Astrocyte of the cerebellum (primary cell): Measurements from ENCODE around the gene RTN4.

Source experiments
- DNase-seq: peaks from one replicate; pipeline ENCODE4 v3.0.0-alpha.2; 2011; ENCODE audit warnings: low read depth
- H3K4me3 ChIP-seq: 2 replicates; pipeline ENCODE4 v1.5.1; 2011; ENCODE audit warnings: mild to moderate bottlenecking, low read depth, low read length, moderate library complexity
- CTCF ChIP-seq: IDR thresholded peaks from 2 replicates; pipeline ENCODE4 v1.5.1; 2012; ENCODE audit warnings: low read length, low read depth, moderate library complexity, mild to moderate bottlenecking; ENCODE audit errors: missing control alignments
- in situ Hi-C: cut with HindIII; loops from 2 replicates; pipeline ENCODE4 v1.10.0; 2017; ENCODE audit warnings: low sequenced_read_pairs

RTN4 gene

GRCh38 chr2:55011831-55012671 lies 38.2 kb downstream of the RTN4 start:
- no peak overlapping the region for H3K4me3 ChIP-seq
- DNase-seq, result no peak
- TF ChIP-seq CTCF, result no peak
- in situ Hi-C loops, result no loop called here

- in situ Hi-C loops, result no loop called here
- no peak for DNase-seq
- no peak overlapping the region for H3K4me3 ChIP-seq
- TF ChIP-seq CTCF, result no peak
Measured at GRCh38 chr2:55010915-55011314, 39.3 kb downstream of the RTN4 start.

- H3K4me3 ChIP-seq, result peak overlapping the region; percentile 25
- no peak for DNase-seq
- no peak for TF ChIP-seq CTCF
- in situ Hi-C loops, result no loop called here
Measured at GRCh38 chr2:55010149-55010591, 40.1 kb downstream of the RTN4 start.

- no peak for DNase-seq
- peak overlapping the region; percentile 25 for H3K4me3 ChIP-seq
- TF ChIP-seq CTCF, result no peak
- in situ Hi-C loops, result no loop called here
Measured at GRCh38 chr2:55009277-55010060, 40.8 kb downstream of the RTN4 start.

GRCh38 chr2:55006306-55006705 lies 43.9 kb downstream of the RTN4 start:
- no peak for DNase-seq
- TF ChIP-seq CTCF, result no peak
- in situ Hi-C loops, result no loop called here
- no peak overlapping the region for H3K4me3 ChIP-seq

- H3K4me3 ChIP-seq, result no peak overlapping the region
- in situ Hi-C loops, result no loop called here
- DNase-seq, result no peak
- no peak for TF ChIP-seq CTCF
Measured at GRCh38 chr2:55003706-55004639, 46.3 kb downstream of the RTN4 start.
